GM18519 (cell line): ENCODE data around the gene TSHZ2.
A peak's percentile ranks its signal among the peaks of the same experiment; 100 is the strongest.

Experiments used
- ATAC-seq: cut with Tn5 transposase; IDR thresholded peaks from one replicate; pipeline ENCODE4 v1.9.1; 2021; ENCODE audit warnings: mild to moderate bottlenecking, moderate library complexity; ENCODE audit not compliant: unreplicated experiment, low FRiP score

TSHZ2 gene

DNA sequence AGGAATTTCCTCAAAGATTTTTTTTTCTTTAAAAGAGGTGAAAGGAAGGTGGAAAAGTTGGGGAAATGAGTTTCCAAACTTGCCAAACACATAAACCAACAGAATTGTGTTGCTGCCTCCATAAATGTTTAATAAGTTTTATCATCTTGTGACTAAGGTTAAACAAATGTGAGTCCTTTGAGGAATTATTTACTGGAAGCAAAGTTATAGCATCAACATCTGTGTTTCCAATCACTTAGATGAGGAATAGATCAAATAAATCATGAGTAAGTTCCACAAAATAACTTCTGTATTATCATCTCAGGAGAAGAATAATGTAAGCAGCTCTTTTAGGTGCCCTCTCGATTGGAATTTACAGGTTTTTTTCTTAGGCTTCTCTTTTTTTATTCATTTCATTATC lies 20.5 kb downstream of the TSHZ2 start:
- ATAC-seq = no peak

DNA sequence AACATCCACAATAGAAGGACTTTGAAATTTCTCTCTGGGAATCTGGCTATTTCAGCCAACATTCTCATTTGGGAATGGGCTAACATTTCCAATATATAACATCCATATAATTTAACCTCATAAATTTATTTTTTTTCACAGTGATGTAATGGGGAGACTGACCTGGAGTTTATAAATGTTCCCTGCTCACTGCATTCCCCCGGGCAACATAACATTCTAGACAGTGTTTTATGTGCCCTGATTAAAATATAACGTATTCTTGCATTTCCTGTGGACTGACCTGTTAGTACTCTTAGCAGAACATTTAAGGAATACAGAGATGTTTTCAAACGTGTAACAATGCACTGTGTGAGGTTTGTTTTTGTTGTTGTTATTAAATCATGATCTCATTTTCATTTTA lies 20.9 kb downstream of the TSHZ2 start:
- ATAC-seq = no peak

DNA sequence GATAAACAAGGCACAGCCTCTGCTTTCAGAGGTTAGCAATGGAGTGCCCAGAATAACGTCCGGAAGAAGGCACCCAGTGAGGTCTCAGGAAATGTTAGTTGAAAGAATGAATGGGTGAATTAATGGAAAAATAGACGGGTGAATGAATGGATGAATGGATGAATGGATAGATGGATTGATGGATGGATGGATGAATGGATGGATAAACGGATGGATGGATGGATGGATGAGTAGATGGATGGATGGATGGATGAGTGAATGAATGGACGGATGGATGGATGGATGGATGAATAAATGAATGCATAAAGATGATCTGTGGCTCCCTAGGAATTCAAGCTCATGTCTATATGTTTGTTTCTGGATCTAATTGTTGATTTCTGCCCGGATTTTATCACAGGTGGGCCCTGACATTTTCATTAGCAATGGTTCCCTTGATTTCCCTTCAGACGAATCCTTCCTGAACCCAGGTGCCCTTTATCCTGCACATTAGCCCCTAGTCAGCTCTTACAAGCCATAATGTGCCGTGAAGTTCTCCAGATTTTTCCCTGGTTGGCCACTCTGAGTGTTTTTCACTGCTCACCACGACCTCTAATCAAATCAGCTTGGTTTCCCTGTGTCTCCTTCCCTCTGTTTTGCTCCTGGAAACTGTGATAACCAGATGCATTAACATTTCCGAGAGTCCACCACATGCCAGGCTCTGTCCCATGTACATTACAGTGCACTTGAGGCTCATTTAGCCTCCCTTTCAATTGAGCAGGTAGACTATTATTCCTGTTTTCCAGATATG lies 22.2 kb downstream of the TSHZ2 start:
- no peak for ATAC-seq

DNA sequence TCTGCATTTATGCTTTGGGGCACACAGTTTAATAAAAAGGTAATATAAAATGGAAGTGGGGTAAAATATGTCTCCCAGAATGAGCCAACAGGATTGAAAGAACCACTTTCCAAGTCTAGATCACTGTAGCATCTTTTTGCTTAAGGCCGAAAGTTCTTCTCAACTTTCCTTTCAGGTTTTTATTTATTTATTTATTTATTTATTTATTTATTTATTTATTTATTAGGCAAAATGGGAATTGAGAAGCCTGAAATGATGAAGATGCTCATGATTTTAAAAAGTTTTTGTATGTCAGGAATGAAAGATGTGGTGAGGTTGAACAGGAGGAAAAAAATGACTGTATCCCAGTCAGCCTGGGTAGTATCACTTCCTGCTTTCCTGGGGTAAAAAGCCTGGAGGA lies 24.0 kb downstream of the TSHZ2 start:
- no peak for ATAC-seq

DNA sequence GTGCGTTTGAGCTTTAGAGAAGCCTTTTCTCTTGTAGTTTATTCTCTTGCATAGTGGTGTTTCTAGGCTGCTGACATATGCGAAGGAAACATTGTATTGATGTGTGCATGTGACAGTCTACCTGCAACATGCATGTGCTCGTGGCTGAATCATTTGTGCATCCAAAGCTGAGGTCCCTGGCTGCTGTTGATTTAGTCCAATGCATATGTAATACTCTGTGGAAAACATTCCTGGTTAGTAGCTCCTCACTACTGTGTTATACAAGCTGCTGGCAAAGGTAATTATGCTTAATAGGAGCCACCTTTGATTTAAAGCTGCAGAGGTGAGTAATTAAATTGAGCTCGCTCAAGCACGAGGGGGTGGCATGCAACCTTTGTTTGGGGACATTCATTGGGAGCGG lies 24.5 kb downstream of the TSHZ2 start:
- no peak for ATAC-seq

DNA sequence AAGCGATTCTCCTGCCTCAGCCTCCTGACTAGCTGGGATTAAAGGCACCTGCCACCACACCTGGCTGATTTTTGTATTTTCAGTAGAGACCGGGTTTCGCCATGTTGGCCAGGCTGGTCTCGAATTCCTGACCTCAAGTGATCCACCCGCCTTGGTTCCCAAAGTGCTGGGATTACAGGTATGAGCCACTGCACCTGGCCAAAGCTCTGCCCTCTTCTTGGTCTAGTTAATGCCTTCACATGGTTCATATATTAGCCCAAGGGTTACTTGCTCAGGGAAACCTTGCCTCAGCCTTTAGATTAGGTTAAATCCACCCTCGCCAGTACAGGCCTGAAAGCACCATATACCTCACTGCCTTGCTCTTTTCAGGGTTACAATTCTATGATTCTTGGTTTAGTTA lies 26.1 kb downstream of the TSHZ2 start:
- no peak for ATAC-seq

DNA sequence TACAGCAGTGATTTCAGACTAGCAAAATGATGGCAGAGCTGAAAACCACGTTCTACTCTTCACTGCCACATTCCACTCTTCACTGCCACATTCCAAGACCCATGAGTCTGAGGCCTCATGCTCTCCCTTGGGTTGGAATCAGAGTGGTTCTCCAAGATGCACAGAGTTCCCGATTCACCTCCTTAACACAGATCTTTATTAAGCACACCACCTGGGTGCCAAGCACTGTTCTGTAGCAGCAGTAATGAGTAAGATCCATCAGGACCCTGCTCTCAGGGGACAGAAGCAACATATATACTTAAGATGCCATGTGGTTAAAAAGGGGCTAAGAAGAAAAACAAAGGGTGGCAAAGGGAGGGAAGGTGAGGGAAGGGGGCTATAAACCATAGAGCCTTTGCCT lies 26.9 kb downstream of the TSHZ2 start:
- no peak for ATAC-seq

DNA sequence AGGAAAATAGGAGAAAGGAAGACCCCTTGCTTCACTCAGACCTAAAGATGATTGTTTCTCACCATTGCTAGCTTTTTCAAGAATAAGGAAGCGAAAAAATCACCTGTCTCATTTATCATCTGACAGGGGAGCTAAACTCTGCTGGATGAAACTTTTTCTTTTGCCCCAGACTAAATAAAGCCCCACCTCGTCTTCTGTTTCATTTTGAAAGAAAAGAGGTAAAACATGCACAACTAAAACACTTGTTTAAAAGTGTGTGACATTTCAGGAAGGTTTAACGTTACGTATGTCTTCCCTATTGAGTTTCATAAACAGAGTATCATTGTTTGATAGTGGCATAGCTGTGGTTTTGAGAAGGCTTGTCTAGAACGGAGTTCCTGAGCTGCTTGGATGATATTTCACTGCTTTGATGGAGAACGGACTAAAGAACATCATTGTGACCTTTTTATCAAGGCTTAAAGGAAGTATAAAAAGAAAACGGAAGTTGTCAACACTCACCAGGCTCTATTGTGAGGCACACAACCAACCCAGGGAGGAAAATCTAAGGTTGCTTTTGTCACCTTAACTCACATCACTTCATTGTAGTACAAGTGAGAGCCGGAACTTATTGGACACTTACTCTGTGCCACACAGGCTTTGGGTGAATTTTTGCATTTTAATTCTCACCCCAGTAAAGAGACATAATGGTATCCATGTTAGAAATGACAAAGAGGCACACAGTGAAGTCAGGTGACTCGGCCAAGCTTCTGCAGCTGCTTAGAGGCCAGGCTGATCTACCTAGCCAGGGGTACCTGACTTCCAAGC lies 29.5 kb downstream of the TSHZ2 start:
- ATAC-seq = peak; percentile 48

DNA sequence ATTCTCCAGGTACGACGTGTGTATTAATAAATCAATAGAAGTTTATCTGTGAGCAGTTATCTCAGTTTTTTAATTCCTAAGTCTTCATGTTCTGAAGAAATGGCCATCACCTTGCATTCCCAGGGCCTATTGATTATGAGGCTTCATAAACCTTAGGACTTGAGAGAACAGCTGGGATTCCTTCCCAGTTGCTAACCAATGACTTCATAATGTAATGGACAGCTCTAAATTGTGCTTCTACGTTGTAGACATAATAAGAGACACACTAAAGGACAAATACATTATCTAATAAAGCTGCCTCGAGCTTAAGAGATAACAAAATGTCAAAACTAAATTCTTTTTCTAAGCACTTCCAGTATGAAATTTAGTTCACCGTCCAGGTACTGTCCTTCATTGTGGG lies 30.6 kb downstream of the TSHZ2 start:
- ATAC-seq = no peak

DNA sequence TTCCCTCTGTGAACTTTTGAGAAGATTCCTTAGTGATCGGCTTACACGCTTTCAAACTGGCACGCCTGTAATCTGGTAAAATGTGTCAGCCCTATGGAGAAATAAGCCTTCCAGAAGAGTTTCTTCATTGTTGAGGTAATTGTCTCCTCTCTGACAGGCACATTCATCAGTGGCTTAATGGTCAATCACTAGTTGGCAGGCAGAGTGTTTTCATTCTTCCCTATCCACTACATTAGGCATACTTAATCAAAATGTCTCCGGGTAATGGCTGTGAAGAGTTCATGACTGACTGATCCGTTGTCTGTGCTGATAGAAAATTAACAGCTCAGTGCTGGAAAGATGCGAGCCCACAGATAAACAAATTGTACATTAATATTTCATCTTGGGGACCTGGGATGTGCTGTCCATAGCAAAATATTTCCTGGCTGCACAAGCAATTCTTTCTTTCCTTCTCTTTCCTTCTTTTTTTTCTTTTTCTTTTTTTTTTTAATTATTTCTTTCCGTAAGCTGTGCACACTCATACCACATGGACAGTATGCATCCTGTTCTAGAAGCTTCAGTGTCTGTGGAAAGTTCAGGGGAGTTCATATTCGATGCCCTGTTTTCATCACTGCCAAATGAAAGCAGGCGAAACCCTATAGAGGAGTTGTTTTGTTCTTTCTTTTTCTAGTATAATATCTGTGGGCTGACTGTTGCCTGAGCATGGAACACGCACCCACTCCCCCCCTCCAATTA lies 31.4 kb downstream of the TSHZ2 start:
- no peak for ATAC-seq

DNA sequence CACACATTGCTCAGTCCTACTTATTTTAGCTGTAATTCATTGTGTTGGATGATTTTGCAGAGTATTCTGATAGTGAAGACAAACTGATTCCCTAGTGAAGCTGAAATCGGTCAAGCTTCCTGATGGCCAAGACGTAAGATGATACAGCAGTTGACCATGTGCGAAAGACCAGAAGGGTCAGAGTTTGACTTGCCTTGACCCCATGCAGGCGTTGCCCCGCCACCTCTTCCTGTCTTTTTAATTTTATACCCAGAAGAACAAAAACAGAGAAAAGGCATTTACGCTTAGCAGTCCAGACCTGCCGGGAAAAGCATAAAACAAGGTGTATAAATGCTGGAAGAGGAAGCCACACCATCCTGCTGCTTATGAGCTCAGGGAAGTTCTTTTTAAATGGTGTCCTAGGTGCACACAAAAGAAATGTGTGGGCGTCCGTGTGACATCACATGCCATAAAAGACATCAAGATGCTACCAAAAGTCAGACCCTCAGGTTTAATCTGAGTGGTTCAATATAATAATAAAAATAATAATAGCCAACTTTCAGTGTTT lies 32.2 kb downstream of the TSHZ2 start:
- ATAC-seq = no peak

DNA sequence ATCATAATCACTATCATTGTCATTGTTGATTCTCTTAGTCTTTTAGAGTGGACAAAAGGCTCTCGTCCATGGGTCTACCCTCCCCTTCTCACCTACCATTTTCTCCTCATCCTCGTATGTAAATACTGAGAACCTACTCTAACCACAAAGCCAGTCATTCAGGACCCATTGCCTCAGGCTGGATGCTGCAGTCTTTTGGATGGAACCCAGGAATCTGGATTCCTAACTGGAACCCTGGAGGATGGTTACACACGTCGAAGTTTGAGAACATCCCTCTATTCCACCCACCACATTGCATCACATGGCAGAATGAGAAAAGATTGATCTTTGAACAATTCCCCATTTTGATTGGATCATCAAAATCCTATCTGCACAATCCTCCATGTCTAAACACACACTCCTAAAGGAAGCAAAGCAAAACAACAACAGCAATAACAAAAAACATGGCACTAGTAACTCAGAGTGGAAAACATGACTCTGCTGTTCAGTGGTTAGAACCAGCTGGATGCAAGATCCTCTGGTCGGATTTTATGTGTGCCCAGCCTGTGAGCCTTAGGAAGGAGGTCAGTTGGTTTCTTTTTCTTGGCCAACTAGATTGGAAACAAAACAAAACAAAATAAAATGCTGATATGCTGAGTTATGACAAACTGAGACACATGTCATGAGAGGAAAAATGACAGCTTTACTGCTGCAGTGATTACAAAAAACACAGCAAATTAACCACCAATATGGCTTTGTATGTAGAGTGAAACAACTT lies 38.0 kb downstream of the TSHZ2 start:
- no peak for ATAC-seq

DNA sequence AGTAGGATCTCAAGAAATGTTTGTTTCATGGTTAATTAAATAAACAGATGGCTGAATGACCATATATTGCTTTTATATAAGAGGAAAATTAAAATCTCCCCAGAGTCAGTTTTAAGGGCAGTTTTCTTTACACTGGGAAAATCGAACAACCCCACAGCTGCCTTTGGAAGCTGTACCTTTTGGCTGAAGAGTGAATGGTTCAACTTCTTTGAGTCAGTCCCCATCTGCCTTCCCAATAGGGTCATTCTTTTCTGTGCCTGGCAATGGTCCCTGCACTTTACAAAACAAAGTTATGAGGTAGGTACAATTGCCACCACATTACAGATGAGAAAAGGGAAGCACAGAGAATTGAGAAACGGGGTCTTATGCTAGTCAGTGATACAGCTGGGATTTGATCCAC lies 39.5 kb downstream of the TSHZ2 start:
- no peak for ATAC-seq

DNA sequence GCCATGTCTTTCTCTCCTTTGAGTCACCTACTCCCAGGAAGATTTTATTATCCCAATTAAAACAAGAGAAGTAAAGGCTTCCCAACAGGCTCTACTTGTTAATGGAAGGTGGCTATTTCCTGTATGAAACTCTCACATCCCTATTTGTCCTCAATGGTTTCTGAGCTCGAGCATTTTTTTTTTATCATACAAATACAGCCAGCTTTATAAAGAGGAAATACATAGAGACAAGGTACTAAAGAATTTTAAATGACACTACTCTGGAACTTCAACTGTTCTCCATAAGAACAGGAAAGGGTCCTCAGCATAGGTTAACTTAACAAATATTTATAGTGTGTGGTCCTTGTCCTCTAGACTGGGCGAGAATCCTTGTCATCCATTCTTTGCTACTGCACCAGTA lies 41.0 kb downstream of the TSHZ2 start:
- no peak for ATAC-seq

DNA sequence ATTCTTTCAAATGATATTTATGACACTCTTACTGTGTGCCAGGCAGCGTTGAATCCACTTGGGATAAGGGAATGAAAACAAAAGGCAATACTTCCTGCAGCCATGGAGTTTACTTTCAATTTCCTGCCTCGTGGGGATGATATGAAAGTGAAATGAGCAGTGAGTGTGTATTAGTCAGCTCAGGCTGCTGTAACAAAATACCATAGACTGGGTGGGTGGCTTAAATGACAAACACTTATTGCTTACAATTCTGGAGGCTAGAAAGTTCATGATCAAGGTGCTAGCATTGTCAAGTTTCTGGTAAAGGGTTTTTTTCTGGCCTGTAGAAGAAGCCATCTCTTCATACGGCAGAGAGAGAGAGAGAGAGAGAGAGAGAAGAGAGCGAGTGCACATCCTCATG lies 41.7 kb downstream of the TSHZ2 start:
- ATAC-seq = no peak

DNA sequence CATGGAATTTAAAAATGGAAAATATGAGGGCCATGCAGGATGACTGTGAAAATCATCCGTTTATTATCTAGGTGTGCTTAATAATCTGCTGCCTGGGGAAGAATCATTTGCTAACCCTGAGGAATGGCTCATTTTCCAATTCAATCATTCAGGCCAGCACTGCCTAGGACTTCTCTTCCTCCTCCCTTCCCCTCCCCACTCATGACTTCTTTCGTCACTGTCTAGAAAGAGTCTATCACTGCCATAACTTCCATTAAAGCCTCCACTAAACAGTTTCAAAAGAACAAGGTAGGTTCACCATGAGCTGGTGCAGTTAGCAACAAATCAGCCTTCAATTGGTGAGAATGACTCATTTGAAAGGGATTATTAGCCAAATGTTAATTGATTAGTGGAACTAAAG lies 43.9 kb downstream of the TSHZ2 start:
- no peak for ATAC-seq

DNA sequence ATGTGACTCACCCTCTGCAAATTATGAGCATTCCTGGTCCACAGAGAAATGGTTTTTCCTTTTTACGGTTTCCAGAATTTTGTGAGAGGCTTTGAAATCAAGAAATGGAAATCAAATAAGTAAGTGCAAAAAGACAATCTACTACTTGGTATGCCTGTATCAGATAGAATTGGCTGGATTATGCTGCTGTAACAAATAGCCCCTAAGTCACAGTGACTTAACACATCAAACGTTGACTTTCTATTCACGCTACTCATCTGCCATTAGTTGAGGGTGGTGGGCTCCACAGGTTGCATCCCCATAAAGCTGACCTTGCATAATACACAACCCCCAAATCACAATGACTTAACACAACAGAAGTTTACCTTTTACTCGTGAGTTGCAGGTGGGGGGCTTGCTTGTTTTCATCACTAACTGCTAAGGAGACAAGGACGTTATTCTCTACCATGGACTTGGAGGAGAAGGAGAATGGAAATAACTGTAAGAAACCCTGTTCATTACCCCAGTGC lies 44.4 kb downstream of the TSHZ2 start:
- ATAC-seq = no peak

DNA sequence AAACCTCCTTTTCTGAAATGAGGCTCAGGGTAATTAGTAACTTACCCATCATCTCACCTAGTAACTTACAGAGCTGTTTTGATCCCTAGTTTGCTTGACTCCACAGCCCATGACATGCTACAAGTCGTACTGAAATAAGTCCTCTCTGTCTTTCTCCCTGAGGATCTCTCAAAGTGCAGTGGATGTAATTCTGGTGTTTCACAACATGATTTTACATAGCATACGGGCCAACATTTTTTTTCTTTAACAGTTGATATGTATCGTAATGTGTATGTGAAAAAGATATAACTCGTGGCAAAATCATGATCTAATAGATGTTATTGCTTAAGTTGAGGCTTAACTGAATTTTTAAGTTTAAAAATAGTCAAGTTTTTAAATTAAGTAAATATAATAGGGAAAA lies 45.0 kb downstream of the TSHZ2 start:
- no peak for ATAC-seq

DNA sequence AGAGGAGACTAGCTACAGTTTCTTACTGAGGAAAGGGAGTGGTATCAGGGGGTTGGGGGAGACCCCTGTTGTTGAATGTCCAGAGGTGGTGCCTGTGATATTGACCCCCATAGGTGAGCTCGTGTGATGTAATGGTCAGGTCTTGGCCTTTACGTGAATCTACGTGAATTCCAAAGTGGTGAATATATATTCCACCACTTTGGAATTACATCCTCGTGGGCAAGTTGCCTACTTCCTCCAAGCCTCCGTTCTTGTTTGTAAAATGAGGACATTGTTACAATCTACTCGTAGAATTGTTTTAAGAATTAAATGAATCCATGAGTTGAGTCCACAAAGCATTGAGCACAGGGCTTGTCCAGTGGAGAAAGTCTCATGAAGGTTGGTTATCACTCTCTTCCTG lies 47.3 kb downstream of the TSHZ2 start:
- ATAC-seq = no peak

DNA sequence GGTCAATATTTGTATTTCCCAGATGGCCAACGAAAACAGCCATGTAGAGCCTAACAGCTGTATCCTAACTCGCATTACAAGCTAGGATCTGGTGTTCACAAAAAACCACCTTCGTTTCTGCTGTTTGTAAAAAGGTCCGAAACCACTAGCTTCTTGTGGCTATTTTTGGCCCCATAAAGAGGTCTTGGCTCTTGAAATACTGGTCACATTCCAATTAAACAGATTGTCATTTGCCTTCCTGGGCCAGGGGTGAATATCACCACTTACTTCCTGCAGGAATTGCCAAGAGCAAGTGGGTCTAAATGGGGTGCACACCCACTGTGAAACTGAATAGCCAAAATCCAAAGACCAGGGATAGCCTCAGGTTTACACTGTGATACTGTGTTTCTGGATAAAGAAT lies 48.2 kb downstream of the TSHZ2 start:
- ATAC-seq = no peak
